Measurements from ENCODE around the gene CACNA2D1.

CACNA2D1 gene

GRCh38 chr7:82005056-82005455, 438.5 kb downstream of the CACNA2D1 start:
- Histone ChIP-seq H3K4me3 (ENCODE audit: low read depth, low read length) (no peak overlapping the region), H3K4me1 (ENCODE audit: control insufficient read depth, insufficient read depth, low read length) (no peaks in the 10 kb centered on the region), H3K27ac (ENCODE audit: low read depth, low read length) (no peak overlapping the region), H3K9me3 (ENCODE audit: control insufficient read depth, insufficient read depth, low read length) (no peaks in the 10 kb centered on the region), H3K9ac (ENCODE audit: low read depth, low read length) (no peak overlapping the region), H3K36me3 (ENCODE audit: control insufficient read depth, insufficient read depth, low read length) (no peaks in the 10 kb centered on the region; the same call in 1 of the 2 replicates), H3K27me3 (ENCODE audit: control insufficient read depth, insufficient read depth, low read length) (no peaks in the 10 kb centered on the region)

GRCh38 chr7:81993186-81993585, 450.4 kb downstream of the CACNA2D1 start:
- Histone ChIP-seq H3K4me1 (ENCODE audit: control insufficient read depth, insufficient read depth, low read length) (peaks cover 4% of the 10 kb centered on the region; the same call in 1 of the 2 replicates), H3K9me3 (ENCODE audit: control insufficient read depth, insufficient read depth, low read length) (no peaks in the 10 kb centered on the region), H3K27me3 (ENCODE audit: control insufficient read depth, insufficient read depth, low read length) (no peaks in the 10 kb centered on the region), H3K36me3 (ENCODE audit: control insufficient read depth, insufficient read depth, low read length) (no peaks in the 10 kb centered on the region; the same call in 1 of the 2 replicates), H3K4me3 (ENCODE audit: low read depth, low read length) (no peak overlapping the region), H3K9ac (ENCODE audit: low read depth, low read length) (no peak overlapping the region), H3K27ac (ENCODE audit: low read depth, low read length) (no peak overlapping the region)

- Histone ChIP-seq H3K4me1 (ENCODE audit: control insufficient read depth, insufficient read depth, low read length) (peaks cover 4% of the 10 kb centered on the region; the same call in 1 of the 2 replicates), H3K4me3 (ENCODE audit: low read depth, low read length) (no peak overlapping the region), H3K9me3 (ENCODE audit: control insufficient read depth, insufficient read depth, low read length) (no peaks in the 10 kb centered on the region), H3K36me3 (ENCODE audit: control insufficient read depth, insufficient read depth, low read length) (no peaks in the 10 kb centered on the region; the same call in 1 of the 2 replicates), H3K27ac (ENCODE audit: low read depth, low read length) (no peak overlapping the region), H3K9ac (ENCODE audit: low read depth, low read length) (no peak overlapping the region), H3K27me3 (ENCODE audit: control insufficient read depth, insufficient read depth, low read length) (no peaks in the 10 kb centered on the region)
Observed at GRCh38 chr7:81990395-81990794, 453.2 kb downstream of the CACNA2D1 start.

DNA sequence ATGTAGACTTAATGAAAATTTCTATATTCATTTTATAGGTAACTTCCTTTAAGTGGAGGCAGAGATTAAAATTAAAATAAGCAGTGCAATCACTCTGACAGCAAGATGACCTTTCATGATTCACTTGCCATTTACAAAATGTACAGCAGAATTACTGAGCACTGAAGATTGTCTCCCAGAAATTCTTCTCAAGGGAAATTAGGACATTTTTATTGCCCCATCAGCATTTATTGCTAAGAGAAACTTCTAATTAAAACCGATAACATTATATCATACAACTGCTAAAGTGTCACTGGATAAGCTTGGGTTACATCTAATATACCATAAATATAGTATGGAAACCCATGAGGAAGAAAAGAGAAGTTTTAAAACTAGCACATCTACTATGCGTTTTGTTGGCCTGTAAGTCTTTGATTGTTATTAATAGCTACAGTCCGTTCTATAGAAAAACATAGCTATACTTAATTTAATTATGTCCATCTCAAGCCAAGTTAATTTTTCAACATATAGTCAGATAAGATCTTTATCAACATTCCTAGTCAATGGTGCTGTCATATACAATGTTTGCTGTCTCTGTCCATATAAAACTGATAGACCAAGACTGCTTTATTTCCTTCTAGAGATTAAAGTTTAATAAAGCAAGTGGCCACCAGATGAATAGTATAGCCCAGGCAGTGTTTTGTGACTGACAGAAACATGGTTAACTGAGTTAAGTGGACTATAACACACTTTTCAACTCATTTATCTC, 456.7 kb downstream of the CACNA2D1 start:
- Histone ChIP-seq H3K27me3 (ENCODE audit: control insufficient read depth, insufficient read depth, low read length) (no peaks in the 10 kb centered on the region), H3K27ac (ENCODE audit: low read depth, low read length) (no peak overlapping the region), H3K4me3 (ENCODE audit: low read depth, low read length) (no peak overlapping the region), H3K4me1 (ENCODE audit: control insufficient read depth, insufficient read depth, low read length) (no peaks in the 10 kb centered on the region), H3K9me3 (ENCODE audit: control insufficient read depth, insufficient read depth, low read length) (no peaks in the 10 kb centered on the region), H3K9ac (ENCODE audit: low read depth, low read length) (no peak overlapping the region), H3K36me3 (ENCODE audit: control insufficient read depth, insufficient read depth, low read length) (peaks cover 3% of the 10 kb centered on the region)

DNA sequence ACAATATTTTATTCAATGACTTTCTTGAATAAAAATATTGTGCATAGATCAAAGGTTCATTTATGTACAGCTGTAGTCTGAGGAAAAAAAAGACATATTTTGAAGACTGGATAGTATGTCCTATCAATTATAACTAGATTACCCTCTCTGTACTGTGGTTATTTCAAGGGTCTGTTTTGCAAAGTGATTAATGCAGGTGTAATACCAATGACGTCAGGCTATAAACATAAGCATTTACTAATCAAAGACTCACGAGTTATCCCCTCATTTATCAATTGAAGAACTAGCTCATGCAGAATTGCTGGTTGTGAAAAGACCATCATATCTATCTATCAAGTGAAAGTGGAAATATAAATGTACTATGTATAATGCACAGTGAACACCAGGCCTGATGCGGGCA, 460.2 kb downstream of the CACNA2D1 start:
- H3K27ac ChIP-seq (ENCODE audit: low read depth, low read length), result no peak overlapping the region

DNA sequence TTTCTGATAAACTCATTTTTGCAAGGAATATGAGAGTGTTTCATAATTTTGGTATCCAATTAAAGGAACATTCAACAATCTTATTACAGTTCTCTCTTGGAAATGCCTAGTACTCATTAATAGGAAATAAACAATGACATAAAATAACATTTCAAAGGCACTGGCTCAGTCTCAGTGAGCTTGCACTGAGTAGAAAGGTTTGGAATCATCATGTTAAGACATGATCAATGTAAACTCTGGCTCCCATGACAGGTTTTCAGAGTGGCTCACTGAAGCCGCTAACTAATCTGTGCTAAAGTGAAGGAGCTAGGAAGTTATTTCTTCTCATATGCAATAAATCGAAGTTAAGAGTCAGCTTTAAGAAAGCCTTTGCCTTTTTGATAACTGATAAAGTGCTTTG, 470.5 kb downstream of the CACNA2D1 start:
- Histone ChIP-seq H3K36me3 (ENCODE audit: control insufficient read depth, insufficient read depth, low read length) (0 out of 2 replicates have a peak, but pooled peaks cover 7% of the 10 kb centered on the region), H3K27ac (ENCODE audit: low read depth, low read length) (no peak overlapping the region), H3K4me1 (ENCODE audit: control insufficient read depth, insufficient read depth, low read length) (no peaks in the 10 kb centered on the region), H3K9me3 (ENCODE audit: control insufficient read depth, insufficient read depth, low read length) (no peaks in the 10 kb centered on the region), H3K27me3 (ENCODE audit: control insufficient read depth, insufficient read depth, low read length) (no peaks in the 10 kb centered on the region), H3K9ac (ENCODE audit: low read depth, low read length) (no peak overlapping the region), H3K4me3 (ENCODE audit: low read depth, low read length) (no peak overlapping the region)

More for the DNA sequence above, 460.2 kb downstream of the CACNA2D1 start:
- Histone ChIP-seq H3K9ac (ENCODE audit: low read depth, low read length) (no peak overlapping the region), H3K4me1 (ENCODE audit: control insufficient read depth, insufficient read depth, low read length) (no peaks in the 10 kb centered on the region), H3K9me3 (ENCODE audit: control insufficient read depth, insufficient read depth, low read length) (no peaks in the 10 kb centered on the region), H3K4me3 (ENCODE audit: low read depth, low read length) (no peak overlapping the region), H3K27me3 (ENCODE audit: control insufficient read depth, insufficient read depth, low read length) (no peaks in the 10 kb centered on the region), H3K36me3 (ENCODE audit: control insufficient read depth, insufficient read depth, low read length) (peaks cover 7% of the 10 kb centered on the region)

DNA sequence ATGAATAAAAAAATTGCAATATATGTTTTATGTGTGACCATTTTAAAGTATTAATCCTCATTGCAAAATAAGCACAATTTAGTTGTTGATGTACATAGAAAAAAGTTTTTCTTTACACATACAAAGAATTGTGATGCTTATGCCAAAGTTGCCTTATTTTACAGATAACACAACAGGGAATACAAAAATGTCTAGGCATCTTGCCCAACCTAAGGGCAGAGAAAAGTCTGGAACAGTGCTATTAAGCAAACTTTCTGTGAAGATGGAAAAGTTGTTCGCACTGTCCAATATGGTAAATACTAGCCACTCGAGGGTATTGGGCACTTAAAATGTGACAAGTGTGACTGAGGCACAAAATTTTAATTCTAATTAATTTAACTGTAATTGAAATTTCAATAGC, 483.6 kb downstream of the CACNA2D1 start:
- Histone ChIP-seq H3K27ac (ENCODE audit: low read depth, low read length) (no peak overlapping the region), H3K4me1 (ENCODE audit: control insufficient read depth, insufficient read depth, low read length) (peaks cover 10% of the 10 kb centered on the region; the same call in 1 of the 2 replicates), H3K9ac (ENCODE audit: low read depth, low read length) (no peak overlapping the region), H3K4me3 (ENCODE audit: low read depth, low read length) (no peak overlapping the region), H3K9me3 (ENCODE audit: control insufficient read depth, insufficient read depth, low read length) (no peaks in the 10 kb centered on the region), H3K27me3 (ENCODE audit: control insufficient read depth, insufficient read depth, low read length) (no peaks in the 10 kb centered on the region), H3K36me3 (ENCODE audit: control insufficient read depth, insufficient read depth, low read length) (peaks cover 3% of the 10 kb centered on the region; the same call in 1 of the 2 replicates)

- Histone ChIP-seq H3K9me3 (ENCODE audit: control insufficient read depth, insufficient read depth, low read length) (no peaks in the 10 kb centered on the region), H3K4me1 (ENCODE audit: control insufficient read depth, insufficient read depth, low read length) (peaks cover 5% of the 10 kb centered on the region; the same call in 1 of the 2 replicates), H3K4me3 (ENCODE audit: low read depth, low read length) (no peak overlapping the region), H3K9ac (ENCODE audit: low read depth, low read length) (no peak overlapping the region), H3K36me3 (ENCODE audit: control insufficient read depth, insufficient read depth, low read length) (peaks cover 3% of the 10 kb centered on the region; the same call in 1 of the 2 replicates), H3K27ac (ENCODE audit: low read depth, low read length) (no peak overlapping the region), H3K27me3 (ENCODE audit: control insufficient read depth, insufficient read depth, low read length) (no peaks in the 10 kb centered on the region)
Observed at GRCh38 chr7:81957517-81957916, 486.1 kb downstream of the CACNA2D1 start.

DNA sequence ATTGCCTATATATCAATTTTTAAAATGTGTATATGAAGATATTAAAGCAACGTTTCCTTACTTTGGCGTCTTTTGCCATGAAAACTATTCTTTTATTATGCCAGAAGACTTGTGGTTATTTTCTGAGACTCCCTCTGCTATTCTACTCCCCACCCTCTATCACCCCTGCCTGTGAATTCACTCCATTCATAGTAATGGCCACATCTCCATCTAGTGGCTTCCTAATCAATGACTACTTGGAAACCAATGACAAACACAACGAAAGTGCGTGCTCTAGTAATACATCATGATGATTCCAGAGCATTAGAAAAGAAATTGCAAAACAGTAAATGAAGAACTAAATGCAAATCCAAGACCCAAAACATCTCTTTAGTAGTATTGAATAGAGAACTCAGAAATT, 487.1 kb downstream of the CACNA2D1 start:
- Histone ChIP-seq H3K4me1 (ENCODE audit: control insufficient read depth, insufficient read depth, low read length) (no peaks in the 10 kb centered on the region), H3K9me3 (ENCODE audit: control insufficient read depth, insufficient read depth, low read length) (no peaks in the 10 kb centered on the region), H3K4me3 (ENCODE audit: low read depth, low read length) (no peak overlapping the region), H3K9ac (ENCODE audit: low read depth, low read length) (no peak overlapping the region), H3K27ac (ENCODE audit: low read depth, low read length) (no peak overlapping the region), H3K27me3 (ENCODE audit: control insufficient read depth, insufficient read depth, low read length) (no peaks in the 10 kb centered on the region), H3K36me3 (ENCODE audit: control insufficient read depth, insufficient read depth, low read length) (peaks cover 3% of the 10 kb centered on the region; the same call in 1 of the 2 replicates)

DNA sequence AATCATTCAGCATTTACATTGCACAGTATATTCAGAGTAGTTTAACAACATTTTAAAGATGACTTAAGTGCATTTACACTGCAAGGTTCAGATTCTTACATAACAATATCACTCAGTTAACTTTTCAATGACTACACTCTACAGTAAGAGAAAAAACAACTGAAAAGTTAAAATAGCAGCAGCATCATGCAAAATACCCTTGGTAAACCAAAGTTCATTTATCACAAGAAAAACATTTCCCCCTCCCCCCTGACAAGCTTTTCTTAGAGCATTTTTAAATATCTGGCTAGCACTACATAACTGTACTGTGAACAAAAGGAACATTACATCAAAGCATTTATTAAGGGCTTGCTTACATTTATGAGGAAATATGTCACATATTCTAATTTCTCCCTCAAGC, 494.3 kb downstream of the CACNA2D1 start:
- Histone ChIP-seq H3K4me1 (ENCODE audit: control insufficient read depth, insufficient read depth, low read length) (peaks cover 27% of the 10 kb centered on the region), H3K4me3 (ENCODE audit: low read depth, low read length) (peak overlapping the region; percentile 34; the same call in 1 of the 2 replicates), H3K36me3 (ENCODE audit: control insufficient read depth, insufficient read depth, low read length) (no peaks in the 10 kb centered on the region), H3K9me3 (ENCODE audit: control insufficient read depth, insufficient read depth, low read length) (no peaks in the 10 kb centered on the region), H3K27ac (ENCODE audit: low read depth, low read length) (peak overlapping the region; percentile 2), H3K27me3 (ENCODE audit: control insufficient read depth, insufficient read depth, low read length) (no peaks in the 10 kb centered on the region), H3K9ac (ENCODE audit: low read depth, low read length) (no peak overlapping the region)

DNA sequence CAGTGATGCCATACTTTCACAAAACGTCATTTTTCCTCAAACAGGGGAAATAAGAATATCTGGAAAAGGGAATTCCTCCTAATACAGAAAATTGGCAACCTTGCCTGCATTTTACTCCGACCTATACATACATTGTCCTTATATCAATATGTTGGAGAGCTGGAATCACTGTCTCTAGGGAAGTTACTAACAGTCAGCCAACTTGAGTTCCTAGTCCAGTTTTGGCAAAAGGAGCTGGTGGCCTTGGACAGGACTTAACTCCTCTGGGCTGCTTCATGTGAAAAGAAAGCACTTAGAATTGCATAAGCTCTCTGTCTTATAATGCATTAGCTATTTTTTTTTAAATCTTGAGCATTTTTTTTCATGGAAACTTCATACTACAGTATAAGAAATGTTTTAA, 499.5 kb downstream of the CACNA2D1 start:
- H3K9ac ChIP-seq (ENCODE audit: low read depth, low read length), result no peak overlapping the region
- H3K27me3 ChIP-seq (ENCODE audit: control insufficient read depth, insufficient read depth, low read length), result no peaks in the 10 kb centered on the region
- no peaks in the 10 kb centered on the region for H3K9me3 ChIP-seq (ENCODE audit: control insufficient read depth, insufficient read depth, low read length)
- H3K27ac ChIP-seq (ENCODE audit: low read depth, low read length), result no peak overlapping the region
- no peaks in the 10 kb centered on the region for H3K36me3 ChIP-seq (ENCODE audit: control insufficient read depth, insufficient read depth, low read length)
- H3K4me3 ChIP-seq (ENCODE audit: low read depth, low read length), result no peak overlapping the region
- H3K4me1 ChIP-seq (ENCODE audit: control insufficient read depth, insufficient read depth, low read length), result peaks cover 11% of the 10 kb centered on the region

Measured in HUES48 (cell line).